Measurements from ENCODE around the gene SPRR3. TPM values are rescaled to one million over a fixed set of nuclear protein-coding genes. Genes with fewer than 3 reads are reported as not detected.

SPRR3 gene, protein sequence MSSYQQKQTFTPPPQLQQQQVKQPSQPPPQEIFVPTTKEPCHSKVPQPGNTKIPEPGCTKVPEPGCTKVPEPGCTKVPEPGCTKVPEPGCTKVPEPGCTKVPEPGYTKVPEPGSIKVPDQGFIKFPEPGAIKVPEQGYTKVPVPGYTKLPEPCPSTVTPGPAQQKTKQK
- total RNA-seq, result not detected
- long read RNA-seq, result 0 reads

DNA sequence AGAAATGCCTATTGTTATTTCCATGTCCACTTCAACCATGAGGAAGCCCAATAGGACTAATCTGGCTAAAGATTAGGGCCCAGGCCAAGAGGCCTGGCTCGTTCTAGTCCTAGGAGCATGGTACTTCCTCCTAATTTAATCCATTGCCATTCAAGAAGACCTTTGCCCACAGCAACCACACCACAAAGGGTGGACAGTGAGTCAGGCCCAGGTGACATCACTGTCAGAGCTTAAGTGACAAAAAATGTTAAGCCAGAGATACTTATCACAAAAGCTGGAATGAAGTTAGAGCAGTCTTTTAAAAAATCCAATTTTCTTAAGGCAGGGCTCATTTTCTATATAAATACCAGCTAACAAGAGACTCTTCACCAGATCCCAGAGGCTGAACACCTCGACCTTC, at the start of gene SPRR3:
SPRR3 (plus strand) TSS at position 368 of the 400 bp plus-strand sequence. CDS start 1,272 bp downstream, outside the sequence.
- no peak for DNase-seq (ENCODE audit: low spot score)

DNA sequence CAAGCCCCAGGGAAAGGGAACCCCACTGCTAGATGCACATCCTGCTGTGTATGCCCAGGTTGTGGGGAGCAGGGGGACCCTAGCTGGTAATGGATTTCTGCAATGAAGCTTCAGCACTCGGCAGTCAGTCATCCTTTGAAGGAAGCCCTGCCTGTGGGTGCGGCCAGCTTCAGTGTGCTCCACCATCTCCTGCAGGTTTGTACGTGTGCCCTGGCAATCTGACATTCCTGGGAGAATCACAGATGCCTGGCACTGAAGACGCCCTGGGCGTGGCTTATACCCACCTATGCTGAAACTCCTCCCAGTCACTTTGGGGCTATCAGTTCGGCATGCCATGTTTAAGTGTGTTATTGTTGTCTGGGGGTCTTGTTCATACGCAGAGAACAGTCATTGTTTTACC, 47.8 kb upstream of the SPRR3 start:
- DNase-seq (ENCODE audit: low spot score), result no peak

DNA sequence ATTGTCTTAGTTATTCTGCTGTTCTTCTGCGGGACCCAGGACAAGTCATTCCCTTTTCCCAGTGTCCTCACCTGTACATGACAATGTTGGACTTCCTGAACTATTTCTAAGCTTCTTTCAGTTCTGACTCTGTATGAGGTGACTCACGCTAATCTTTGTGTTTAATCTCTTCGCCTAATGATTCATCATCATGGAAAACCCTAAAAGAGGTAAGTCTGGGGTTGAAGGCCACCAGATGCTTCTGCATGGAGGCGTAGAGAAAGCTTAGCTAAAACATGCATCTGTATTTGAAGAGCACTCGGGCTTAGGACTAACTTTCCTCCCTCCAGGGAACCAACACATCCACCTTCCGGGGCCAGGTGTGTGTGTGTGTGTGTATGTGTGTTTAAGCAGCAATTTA, 47.1 kb upstream of the SPRR3 start:
- no peak for DNase-seq (ENCODE audit: low spot score)

DNA sequence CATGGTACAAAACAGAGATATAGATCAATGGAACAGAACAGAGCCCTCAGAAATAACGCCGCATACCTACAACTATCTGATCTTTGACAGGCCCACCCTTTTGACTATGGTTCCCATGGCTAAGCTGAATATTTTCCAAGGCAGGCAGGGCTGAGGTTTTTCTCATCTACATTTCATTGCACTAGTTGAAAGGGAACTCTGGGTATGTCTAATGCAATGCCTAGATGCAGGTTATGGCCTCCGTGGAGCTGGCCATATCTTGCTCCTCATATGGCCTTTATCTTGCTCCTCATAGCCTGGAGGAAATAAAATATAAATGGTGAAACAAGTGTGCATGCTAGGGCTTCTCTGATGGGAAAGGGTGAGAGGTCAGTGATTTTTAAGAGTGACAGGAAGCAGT, 44.0 kb upstream of the SPRR3 start:
- no peak for DNase-seq (ENCODE audit: low spot score)

DNA sequence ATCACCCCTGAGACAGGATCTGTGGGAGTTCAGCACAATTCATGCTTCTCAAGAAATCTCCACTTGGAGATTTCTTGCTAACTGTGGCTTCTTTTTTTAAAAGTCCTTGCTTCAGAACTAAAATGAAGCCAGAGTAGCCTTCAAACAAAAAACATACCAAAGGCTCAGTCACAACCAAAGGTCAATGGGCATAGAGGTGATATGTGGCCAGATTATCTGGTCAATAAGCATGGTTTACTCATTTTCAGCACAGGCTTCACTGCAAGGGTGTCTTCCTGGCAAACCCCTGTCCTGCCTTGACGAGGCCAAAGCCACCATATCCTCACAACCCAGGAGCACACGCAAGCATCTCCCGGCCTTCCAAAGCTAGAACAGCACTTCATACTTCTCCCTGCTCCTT, 42.3 kb upstream of the SPRR3 start:
- no peak for DNase-seq (ENCODE audit: low spot score)

DNA sequence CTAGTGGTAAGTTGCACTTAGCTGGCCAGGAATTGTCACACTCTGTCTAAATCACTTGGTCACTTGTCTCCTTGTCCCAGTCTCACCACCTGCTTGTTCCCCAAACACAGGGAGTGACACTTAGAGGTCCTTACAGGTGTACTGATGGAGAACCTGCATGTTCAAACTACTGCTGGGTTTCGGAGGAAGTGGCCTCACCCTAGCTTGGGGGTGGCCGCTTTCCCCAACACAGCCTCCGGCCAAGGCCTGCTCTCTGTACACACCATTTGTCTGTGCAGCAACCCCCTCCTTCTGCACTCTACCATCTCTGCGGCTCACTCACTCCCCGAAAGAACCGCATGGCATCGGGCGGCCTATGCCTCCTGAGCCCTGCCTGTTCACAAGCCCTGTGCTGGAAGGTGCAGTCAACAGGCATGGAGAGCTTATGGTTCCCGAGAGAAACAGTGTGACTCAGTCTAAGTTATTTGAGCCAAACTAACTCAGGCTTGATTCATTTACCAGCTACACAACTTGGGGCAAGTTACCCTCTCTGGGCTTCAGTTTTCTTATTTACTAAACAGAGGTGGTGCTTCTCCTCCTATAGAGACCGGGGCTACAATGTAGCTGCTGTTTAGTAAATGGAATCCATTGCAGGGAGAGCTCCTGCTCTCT, 41.6 kb upstream of the SPRR3 start:
- DNase-seq (ENCODE audit: low spot score), result no peak

DNA sequence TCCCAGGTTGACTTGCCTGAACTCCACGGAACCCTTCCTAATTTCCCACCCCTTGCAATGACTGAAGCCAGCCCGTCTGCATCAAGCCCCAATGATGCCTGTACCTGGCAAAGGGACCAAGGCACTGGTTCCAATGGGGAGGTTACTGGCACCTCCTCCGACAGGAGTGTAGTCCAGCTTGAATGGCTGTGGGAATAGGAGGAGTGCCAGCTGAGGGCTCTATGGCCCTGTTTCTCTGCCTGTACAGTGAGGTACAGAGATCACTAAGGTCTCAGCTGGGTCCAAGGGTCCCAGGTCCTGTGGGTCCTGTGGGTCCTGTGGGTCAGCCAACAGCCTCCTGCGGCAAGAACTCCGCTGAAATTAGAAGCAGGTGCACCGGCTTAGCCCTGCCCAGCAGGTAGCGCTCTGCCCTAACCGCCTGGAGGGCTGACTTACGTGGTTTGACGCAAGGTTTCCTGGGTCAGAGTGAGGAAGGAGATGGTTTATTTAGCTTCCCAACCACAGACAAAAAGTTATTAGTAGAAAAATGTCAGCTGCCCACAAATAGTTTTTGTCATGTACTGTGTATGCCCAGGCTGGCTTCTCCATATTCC, 41.0 kb upstream of the SPRR3 start:
- DNase-seq (ENCODE audit: low spot score), result no peak

DNA sequence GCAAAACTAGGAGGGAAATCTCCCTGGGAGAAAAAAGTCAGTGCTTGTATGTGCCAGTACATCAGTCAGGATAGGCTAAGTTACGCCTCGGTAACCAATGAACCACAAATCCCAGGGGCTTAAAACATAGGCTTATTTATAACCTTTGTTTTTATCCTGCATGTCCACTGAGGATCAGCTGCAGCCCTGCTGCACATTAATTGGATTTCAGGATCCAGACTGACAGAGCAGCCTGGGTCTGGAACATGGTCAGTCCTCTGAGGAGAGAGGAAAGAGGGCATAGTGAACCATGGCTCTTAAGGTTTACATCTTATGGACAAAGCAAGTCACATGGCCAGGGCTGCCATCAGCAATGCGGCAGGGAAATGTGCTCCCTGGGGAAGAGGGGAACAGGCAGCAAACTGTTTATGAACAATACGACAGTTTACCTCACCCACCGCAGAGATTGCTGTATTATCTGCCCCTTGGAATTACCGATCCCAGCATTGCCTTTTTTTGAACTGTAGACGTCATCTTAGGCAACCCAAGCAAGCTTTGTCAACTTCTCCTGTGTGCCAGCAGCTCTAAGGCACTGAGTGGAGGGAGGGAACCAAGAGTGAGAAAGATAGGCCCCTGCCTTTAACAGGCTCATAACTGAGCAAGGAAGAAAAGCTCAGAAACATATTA, 40.2 kb upstream of the SPRR3 start:
- no peak for DNase-seq (ENCODE audit: low spot score)

DNA sequence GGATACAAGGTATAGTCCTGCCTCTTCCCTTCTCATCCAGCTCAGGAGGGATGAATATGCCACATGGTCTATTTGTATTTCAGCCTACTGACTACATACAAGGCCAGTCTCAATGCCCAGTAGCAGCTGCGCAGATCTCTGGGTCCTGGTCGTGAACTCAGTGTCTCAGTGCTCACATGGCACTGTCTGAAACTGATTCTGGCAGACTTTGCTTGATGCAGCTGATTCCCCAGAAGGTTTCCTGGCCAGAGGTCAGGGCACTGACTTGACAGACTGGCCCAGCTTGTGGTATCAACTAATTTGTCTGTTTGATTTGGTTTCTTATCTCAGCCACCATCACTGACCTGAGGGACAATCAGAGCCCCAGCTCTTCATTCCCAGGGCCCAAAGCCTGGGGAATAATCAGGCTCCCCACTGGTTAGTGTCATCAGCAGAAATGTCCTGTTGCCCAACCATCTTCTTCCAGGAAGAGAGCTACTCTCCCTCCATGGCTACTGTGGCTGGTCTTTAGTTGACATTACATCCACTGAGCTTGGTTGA, 38.6 kb upstream of the SPRR3 start:
- no peak for DNase-seq (ENCODE audit: low spot score)

DNA sequence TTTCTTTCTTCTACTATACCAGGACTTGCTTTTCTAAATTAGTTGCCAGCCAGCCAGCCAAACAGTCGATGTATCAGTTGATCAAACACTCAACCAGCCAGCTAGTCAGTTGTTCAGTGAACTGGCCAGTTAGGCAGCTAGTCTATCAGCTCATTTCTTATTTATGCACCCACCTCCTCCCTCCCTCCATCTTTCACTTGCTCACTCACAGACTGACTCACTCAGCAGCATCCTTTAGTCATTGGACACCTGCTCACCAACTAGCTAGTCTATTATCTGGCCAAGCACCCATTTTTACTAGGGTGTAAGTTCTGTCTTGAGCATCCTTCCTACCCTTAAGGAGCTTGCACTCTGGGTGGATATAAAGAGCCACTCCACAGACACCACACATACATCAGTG, 37.0 kb upstream of the SPRR3 start:
- no peak for DNase-seq (ENCODE audit: low spot score)

DNA sequence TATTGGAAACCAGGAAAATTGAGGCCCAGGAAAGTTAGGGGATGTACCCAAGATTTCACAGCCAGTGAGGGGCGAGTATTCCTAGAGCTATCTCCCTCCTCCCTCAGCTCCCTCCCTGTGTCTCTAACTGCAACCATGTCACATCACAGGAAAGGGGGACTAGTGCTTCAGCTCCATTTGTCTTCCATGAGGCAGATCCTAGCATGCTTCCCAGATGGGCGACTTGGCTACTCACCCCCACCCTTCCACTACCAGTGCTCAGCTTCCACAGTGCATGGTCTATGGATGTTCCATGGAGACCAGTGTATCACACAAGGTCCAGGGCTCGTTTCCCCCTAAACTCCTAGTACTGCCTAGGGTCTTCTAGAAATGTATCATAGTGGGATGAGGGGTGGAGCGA, 35.7 kb upstream of the SPRR3 start:
- no peak for DNase-seq (ENCODE audit: low spot score)

DNA sequence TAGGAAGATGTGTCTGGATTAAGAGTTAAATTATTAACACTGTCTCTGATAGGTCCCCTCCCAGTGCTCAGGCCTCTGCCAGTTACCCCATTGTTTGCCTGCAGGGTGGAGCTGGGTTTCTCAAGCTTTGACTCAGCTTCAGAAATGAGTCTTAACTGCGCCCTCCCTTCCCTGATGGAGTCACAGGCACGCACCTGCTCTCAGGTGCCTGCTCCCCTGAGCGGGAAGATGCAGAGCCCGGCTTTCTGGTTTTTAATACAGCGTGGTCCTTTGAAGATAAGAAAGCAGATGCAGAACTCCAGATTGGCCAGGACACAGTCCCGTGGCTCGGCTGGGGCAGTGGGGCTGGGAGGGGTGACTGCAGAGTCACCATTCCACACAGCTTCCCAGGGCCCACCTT, 34.3 kb upstream of the SPRR3 start:
- no peak for DNase-seq (ENCODE audit: low spot score)

DNA sequence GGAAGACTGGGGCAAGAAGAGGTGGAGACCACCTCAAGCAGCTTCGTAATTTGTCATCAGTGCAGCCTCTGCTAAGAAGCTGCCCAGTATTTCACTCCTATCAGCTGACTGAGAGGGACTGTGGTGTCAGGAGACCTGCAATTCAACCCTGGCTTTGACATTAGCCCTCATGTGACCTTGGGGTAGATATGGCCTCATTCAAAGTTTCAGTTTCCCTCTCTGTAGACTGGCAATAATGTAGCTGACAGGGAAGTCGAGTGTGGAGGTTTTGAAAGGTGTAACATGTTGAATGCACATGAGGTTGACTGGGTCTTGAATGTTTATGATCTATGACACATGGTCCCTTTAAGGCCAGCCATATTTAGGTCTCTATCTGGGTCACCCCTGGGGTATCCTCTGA, 33.3 kb upstream of the SPRR3 start:
- DNase-seq (ENCODE audit: low spot score), result no peak

DNA sequence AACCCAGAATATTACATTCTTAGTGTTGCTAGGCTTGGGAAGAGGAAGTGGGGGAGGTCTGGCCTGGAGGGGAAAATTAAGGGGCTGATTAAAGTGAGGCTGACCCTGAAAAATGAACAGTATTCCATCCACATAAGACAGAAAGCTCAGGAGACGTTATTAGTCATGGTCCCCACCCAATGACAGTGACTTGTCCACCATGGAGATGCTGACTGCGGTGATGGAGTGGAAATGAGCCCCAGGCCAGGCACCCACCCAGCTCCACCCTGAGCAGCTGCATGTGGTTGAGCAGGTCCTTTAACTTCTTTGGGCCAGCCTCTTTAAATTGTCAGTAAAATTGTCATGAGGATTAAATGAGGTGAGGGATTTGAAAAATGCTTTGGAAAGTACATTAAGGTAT, 32.5 kb upstream of the SPRR3 start:
- DNase-seq (ENCODE audit: low spot score), result no peak

DNA sequence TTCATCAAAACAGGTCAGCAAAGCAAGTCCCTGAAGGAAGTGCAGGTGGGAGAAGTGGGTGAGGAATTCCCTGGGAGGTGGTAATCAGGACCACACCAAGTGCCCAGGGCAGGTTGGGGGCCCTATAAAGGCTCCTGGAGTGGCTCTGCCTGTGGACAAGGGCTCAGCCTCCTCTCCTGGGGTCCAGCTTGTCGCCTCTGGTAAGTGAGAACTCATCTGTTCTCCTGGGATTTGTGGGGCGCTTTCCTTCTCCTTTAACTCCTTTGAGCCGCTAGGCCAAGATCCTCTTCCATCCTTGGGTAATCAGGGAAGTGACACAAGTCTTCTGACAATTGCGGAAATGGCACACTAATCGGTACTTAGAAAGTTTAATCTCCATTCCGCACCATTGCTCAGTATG, 31.1 kb upstream of the SPRR3 start, which contains the start of gene SPRR4:
SPRR4 (plus strand) TSS at position 154 of the 400 bp plus-strand sequence. CDS start 1,243 bp downstream, outside the sequence.
- DNase-seq (ENCODE audit: low spot score), result no peak

DNA sequence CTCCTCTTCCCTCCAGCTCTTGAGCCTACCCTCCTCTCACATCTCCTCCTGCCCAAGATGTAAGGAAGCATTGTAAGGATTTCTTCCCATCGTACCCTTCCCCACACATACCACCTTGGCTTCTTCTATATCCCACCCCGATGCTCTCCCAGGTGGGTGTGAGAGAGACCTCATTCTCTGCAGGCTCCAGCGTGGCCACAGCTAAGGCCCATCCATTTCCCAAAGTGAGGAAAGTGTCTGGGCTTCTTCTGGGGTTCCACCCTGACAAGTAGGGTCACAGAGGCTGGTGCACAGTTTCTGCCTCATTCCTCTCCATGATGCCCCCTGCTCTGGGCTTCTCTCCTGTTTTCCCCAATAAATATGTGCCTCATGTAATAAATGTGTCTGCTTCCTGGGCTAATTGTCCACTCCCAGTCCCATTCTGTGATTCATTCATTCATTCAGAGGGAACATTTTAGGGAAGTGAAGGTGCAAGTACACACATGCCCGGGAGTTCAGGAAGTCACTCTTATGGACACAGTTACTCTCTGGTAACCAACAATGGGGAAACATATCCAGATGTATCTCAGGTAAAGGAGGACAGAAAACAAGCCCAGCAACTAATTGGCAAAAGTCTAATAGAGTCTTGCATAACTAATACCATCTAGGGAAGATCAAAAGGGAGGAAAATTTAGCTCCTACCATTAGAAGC, 29.2 kb upstream of the SPRR3 start:
- DNase-seq (ENCODE audit: low spot score), result no peak

DNA sequence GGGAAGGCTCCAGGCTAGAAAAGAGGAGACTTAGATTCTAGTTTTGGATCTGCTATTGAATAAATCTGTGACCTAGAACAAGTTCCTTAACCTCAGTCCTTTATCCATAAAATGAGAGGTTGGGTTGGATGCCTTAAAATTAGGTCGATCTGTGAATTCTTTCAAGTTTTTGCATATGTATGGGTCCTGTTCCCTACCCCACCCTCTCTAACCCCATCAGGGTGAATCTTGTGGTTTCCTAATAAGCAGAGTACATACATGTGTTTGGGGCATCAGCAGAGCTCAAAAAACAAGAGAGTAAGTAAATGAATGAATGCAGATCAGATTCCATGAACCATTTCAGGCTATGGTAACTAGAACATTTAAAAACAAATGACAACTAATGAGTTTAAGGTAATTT, 24.9 kb upstream of the SPRR3 start:
- no peak for DNase-seq (ENCODE audit: low spot score)

DNA sequence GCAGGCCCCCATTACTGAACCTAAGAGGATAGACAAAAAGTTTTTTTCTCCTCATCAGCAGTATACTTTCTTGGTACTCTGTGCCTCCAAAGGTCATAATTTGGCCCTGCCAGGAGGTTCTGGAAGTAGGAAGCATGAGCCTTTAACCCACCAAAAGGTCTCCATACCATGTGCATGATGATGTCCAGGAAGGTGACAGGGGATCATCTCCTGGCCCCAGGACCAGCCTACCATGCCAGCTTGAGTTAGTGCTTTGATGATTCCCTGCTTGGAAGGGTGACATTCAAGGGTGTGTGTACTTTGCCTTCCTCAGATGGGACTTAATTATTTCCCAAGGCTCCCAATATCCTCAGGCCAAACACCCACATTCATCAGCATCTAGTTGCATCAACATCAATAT, 23.9 kb upstream of the SPRR3 start:
- no peak for DNase-seq (ENCODE audit: low spot score)

DNA sequence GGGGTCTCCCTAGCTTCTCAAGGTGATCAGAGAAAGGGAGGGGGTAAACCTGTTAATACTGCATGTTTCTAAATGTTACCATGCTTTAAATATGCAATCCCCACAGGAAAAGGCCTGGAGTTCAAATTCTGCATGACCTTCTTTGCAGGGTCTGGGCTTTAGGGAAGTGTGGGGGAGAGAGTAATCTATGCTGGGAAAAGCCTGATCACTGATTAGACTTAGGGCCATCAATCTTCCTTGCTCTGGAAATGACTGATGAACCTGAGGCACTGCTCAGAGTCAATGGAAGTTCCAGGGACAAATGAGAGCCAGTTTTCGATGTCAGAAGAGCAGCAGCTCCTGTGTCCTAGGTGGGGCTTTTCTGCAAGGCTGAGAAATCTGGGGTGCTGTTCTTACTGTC, 20.9 kb upstream of the SPRR3 start:
- DNase-seq (ENCODE audit: low spot score), result no peak

DNA sequence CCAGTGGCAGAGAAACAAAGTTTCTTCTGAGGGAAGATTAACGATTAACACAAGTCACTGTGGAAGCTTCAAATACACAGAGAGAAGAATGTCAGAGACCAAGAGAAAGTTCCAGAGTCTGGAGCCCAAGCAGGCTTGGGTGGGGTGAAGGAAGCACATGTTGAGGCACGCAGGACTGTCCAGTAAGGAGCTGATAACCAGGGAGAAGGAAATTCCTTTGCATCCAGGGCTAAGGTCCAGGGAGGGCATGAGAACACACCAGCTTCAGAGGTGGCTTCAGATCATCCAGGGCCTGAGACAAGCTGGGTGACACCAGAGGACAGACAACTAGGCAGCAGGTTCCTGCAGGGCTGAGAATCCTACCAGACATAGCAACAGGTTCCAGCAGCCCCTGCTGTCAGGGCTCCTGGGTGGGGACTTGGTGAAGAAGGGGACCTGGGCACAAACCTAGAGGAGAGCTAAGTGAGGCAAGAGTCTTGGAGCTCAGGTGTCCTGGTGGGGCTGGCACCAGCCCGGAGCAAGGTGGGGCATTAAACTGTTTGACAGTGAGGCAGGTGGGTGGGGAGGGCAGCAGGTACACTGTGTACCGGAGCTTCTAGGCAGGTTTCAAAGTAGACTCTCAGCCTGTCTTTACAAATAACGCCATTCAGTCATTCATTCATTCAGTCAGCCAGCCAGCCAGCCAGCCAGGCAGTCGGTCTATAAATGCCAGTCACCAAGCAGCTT, 20.2 kb upstream of the SPRR3 start:
- DNase-seq (ENCODE audit: low spot score), result no peak

DNA sequence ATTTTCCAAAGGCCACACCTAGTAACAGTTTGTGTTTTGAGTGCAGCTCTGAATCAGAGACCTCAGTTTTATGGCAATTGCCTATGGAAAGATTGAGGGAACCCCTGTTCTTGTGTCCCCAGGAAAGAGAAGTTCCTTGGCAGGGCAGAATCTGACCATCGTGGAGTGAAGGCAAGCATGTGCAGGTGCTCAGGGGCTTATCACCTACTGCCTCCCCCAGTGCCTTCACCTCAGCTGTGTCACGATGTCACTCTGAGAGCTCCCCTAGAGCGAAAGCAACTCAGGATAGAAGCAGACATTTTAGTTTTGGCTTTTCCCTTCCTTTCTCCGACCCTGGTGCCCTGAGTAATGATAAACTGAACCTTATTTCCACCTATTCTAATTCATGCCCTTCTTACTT, 19.5 kb upstream of the SPRR3 start:
- DNase-seq (ENCODE audit: low spot score), result no peak

All from mesenteric fat pad (tissue), 1 donor.